HG03571 (cell line): Measurements from ENCODE around the gene FANCD2OS.
"Not testable (repeated sequence)": the region's sequence is repeated elsewhere in the genome, so short reads cannot be mapped to it uniquely, and the experiment has no call there.

Source experiments
- ATAC-seq: cut with Tn5 transposase; IDR thresholded peaks from one replicate; pipeline ENCODE4 v1.9.1; 2021; ENCODE audit not compliant: unreplicated experiment

Gene FANCD2OS, protein sequence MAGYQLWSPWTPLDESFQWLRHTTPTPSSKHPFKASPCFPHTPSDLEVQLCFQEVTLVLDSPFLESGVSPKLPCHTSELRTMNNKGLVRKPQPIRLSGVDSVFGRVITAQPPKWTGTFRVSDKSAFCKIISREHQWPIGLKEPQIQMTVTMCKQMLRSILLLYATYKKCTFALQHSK

DNA sequence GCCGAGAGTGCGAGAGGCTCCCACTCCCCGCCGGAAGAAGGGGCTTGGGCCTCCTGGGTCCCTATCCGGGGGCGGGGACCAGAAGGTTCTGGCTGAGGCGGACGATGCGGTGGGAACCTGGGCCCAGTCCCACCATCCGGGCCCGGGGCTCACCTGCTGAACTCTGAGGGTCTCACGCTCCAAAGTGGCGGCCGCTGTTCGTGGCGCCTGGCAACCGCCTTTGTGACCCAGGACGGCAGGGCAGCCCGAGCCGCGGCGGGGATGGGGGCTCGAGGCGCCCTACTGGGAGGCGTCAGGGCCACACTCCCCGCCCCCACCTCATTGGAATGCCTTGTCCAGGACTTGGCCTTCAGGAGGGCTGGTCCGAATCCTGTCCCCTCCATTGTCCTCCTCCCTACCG, at the start of gene FANCD2OS:
FANCD2OS (minus strand) TSS at position 165 of the 400 bp plus-strand sequence. CDS start 3,481 bp downstream, outside the sequence.
- ATAC-seq: no peak

GRCh38 chr3:10157031-10157430, 49.0 kb upstream of the FANCD2OS start:
- ATAC-seq: no peak

GRCh38 chr3:10155658-10156057, 47.6 kb upstream of the FANCD2OS start:
- ATAC-seq: no peak

- ATAC-seq: no peak
Measured at GRCh38 chr3:10155123-10155472, 47.0 kb upstream of the FANCD2OS start.

DNA sequence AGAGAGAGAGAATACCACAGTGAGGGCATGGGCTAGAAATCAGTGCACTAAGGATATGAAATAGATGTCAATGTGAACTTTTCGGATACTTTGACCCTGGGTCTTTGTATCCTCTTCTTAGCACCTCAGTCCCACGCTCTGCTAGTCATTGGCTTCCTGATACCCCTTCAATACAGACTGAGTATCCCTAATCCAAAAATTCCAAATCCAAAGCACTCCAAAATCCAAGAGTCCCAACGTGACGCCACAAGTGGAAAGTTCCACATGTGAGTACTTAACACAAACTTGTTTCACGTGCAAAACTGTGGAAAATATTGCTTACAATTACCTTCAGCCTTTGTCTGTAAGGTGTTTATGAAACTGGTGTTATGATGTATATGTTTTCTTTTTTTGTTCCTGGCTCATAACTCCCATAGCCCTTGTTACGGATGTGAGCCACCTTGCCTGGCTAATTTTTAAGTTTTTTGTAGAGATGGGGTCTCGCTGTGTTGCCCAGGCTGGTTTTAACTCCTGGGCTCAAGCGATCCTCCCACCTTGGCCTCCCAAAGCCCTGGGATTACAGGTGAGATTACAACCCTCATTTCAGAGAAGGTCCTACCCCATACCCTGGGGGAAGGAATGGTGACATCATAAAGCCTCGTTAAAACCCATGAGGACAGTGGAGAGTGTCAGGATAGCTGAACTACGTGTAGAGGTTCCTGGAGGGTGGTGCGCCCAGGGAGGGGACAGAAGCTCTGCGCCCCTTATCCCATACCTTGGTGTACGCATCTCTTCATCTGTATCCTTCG, 46.5 kb upstream of the FANCD2OS start:
- no peak for ATAC-seq

GRCh38 chr3:10150987-10151386, 42.9 kb upstream of the FANCD2OS start:
- ATAC-seq: no peak

GRCh38 chr3:10149226-10149625, 41.2 kb upstream of the FANCD2OS start:
- ATAC-seq: no peak

DNA sequence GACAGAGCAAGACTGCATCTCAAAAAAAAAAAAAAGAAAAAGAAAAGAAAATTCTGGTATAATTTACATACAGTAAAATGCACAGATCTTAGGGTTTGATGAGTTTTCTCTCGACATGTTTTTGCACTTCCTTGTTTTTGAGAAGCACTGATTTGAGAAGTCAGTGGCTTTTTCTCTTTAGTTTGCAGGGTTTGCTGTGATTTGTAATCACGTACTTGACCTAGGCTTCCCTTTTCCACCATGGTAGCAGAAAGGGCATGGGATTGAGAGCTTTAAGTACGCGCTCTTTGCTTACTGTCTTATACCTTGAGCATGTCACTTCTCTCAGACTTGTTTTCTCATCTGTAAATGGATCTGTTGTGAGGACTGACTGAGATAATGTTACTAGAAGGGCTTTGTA, 37.6 kb upstream of the FANCD2OS start:
- ATAC-seq: no peak

GRCh38 chr3:10142707-10143560, 34.9 kb upstream of the FANCD2OS start:
- no peak for ATAC-seq

DNA sequence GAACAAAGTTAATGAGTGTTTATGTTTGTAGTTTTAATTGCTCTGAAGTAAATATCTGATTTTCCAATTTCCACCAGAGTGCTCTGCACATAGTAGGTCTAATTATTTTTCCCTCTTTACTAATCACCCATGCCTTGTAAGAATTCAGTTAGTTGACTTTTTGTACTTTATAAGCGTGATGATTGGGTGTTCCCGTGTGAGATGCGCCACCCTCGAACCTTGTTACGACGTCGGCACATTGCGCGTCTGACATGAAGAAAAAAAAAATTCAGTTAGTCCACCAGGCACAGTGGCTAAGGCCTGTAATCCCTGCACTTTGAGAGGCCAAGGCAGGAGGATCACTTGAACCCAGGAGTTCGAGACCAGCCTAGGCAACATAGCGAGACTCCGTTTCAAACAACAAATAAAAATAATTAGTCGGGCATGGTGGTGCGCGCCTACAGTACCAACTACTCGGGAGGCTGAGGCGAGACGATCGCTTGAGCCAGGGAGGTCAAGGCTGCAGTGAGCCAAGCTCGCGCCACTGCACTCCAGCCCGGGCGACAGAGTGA, 33.0 kb upstream of the FANCD2OS start:
- ATAC-seq: no peak

- no peak for ATAC-seq
Measured at GRCh38 chr3:10137178-10137577, 29.1 kb upstream of the FANCD2OS start.

DNA sequence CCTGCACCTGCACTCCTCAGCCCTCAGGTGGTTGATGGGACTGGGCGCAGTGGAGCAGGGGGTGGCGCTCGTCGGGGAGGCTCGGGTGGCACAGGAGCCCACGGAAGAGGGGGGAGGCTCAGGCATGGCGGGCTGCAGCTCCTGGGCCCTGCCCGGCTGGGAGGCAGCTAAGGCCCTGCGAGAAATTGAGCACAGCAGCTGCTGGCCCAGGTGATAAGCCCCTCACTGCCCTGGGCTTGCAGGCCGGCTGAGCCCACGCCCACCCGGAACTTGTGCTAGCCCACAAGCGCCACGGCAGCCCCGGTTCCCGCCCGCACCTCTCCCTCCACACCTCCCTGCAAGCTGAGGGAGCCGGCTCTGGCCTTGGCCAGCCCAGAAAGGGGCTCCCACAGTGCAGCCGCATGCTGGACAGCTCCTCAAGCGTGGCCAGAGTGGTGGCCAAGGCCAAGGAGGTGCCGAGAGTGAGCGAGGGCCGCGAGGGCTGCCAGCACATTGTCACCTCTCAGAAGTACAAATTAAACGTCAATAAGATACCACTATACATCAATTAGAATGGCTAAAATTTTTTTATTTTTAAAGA, 28.5 kb upstream of the FANCD2OS start:
- no peak for ATAC-seq

DNA sequence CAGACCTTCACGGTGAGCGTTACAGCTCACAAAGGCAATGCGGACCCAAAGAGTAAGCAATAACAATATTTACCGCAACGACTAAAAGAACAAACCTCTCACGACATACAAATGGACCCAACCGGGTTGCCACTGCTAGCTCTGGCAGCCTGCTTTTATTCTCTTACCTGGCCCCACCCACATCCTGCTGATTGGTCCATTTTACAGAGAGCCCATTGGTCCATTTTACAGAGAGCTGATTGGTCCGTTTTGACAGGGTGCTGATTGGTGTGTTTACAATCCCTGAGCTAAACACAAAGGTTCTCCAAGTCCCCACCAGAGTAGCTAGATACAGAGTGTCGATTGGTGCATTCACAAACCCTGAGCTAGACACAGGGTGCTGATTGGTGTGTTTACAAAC, 27.8 kb upstream of the FANCD2OS start:
- not testable (repeated sequence) for ATAC-seq

GRCh38 chr3:10122724-10123123, 14.7 kb upstream of the FANCD2OS start:
- ATAC-seq: no peak

DNA sequence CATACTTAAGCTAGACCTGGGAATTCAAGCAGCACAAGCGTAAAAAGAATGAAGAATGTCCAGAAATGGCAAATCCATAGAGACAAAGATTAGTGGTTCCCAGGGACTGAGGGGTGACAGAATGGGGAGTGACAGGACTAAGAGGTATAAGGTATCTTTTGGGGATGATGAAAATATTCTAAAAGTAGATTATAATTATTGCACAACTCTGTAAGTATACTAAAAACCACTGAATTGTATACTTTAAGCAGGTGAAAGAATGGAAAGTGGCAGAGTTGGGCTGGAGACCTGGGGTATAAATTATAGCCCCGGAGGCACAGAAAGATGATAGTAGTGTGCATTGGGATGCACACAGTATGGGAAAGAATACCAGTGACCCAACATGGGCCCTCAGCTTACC, 13.0 kb upstream of the FANCD2OS start:
- no peak for ATAC-seq

- no peak for ATAC-seq
Measured at GRCh38 chr3:10119376-10119775, 11.3 kb upstream of the FANCD2OS start.

- ATAC-seq: no peak
Measured at GRCh38 chr3:10116928-10117327, 8.9 kb upstream of the FANCD2OS start.

GRCh38 chr3:10116138-10116460, 8.0 kb upstream of the FANCD2OS start:
- no peak for ATAC-seq

- ATAC-seq: peak; percentile 94
Measured at GRCh38 chr3:10115326-10116137, 7.5 kb upstream of the FANCD2OS start, which contains the start of gene BRK1. BRK1 (plus strand) TSS chr3:10115675; CDS start chr3:10115702, 27 bp downstream.

GRCh38 chr3:10106919-10107318, 1.1 kb downstream of the FANCD2OS start:
- ATAC-seq: no peak
